IgD-negative memory B cell (primary cell): ENCODE data around the gene COL13A1. TPM values are rescaled to one million over a fixed set of nuclear protein-coding genes. Genes with fewer than 3 reads are reported as not detected.

ENCODE experiments used
- H3K27ac Mint-ChIP-seq, 3 donors: one replicate each; pipeline ENCODE4 v1.8.0; 2020 to 2022; ENCODE audit warnings: mild to moderate bottlenecking in 3 of 3, mixed read lengths in 3 of 3, moderate library complexity in 1 of 3
- H3K27me3 Mint-ChIP-seq: one replicate; pipeline ENCODE4 v1.8.0; 2021; ENCODE audit warnings: mixed read lengths
- H3K36me3 Mint-ChIP-seq: one replicate; pipeline ENCODE4 v1.8.0; 2020; ENCODE audit warnings: mild to moderate bottlenecking, mixed read lengths
- H3K4me1 Mint-ChIP-seq, 3 donors: one replicate each; pipeline ENCODE4 v1.8.0; 2020 to 2022; ENCODE audit warnings: mixed read lengths in 3 of 3, mild to moderate bottlenecking in 1 of 3
- H3K4me3 Mint-ChIP-seq, 4 donors: one replicate each; pipeline ENCODE4 v1.8.0; 2020 to 2022; ENCODE audit warnings: mild to moderate bottlenecking in 4 of 4, mixed read lengths in 4 of 4, moderate library complexity in 3 of 4
- H3K9me3 Mint-ChIP-seq, 3 donors: one replicate each; pipeline ENCODE4 v1.8.0; 2020 to 2021; ENCODE audit warnings: mixed read lengths in 3 of 3, mild to moderate bottlenecking in 1 of 3
- polyA plus RNA-seq: library from polyadenylated mRNA; unstranded; fragments of 300-500 nt; fragmentation: Illumina TruSeq; gene quantifications from one replicate; pipeline ENCODE4 v1.2.3, GENCODE V29; 2021

COL13A1 gene
- polyA plus RNA-seq, 1 donor from 2014 or later = not detected

DNA sequence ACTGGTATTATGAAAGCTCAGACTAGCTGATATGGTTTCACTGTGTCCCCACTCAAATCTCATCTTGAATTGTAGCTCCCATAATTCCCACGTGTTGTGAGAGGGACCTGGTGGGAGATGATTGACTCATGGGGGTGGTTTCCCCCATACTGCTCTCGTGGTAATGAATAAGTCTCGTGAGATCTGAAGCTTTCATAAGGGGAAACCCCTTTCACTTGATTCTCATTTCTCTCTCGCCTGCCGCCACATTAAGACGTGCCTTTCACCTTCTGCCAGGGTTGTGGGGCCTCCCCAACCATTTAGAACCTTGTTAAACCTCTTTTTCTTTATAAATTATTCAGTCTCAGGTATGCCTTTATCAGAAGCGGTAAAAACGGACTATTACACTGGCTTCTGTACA, 40.3 kb downstream of the COL13A1 start:
- H3K27ac Mint-ChIP-seq = no peak overlapping the region
- H3K27me3 Mint-ChIP-seq = peaks cover 8% of the 10 kb centered on the region
- H3K4me3 Mint-ChIP-seq = no peak overlapping the region
- H3K4me1 Mint-ChIP-seq = no peaks in the 10 kb centered on the region
- no peaks in the 10 kb centered on the region for H3K9me3 Mint-ChIP-seq
- H3K36me3 Mint-ChIP-seq = no peaks in the 10 kb centered on the region

DNA sequence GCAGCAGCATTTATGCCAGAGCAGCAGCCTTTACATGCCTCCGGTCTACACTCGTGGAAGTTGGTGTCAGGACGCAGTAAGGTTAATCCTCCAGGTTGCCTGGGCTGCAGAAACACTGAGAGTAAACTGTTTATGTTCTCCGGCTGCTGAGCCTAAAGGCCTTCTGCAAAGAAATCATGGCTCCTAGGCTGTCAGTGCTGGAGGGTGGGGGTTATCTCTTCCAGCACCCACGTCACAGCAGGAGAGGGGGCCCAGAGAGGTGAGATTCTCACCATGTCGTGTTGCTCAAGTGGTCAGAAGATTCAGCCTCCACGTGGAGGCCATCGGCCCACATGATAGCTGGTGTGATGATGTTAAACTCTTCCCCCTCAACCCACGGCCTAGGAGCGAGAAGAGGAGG, 41.2 kb downstream of the COL13A1 start:
- peaks cover 8% of the 10 kb centered on the region for H3K27me3 Mint-ChIP-seq
- H3K36me3 Mint-ChIP-seq = no peaks in the 10 kb centered on the region
- no peaks in the 10 kb centered on the region for H3K9me3 Mint-ChIP-seq
- no peaks in the 10 kb centered on the region for H3K4me1 Mint-ChIP-seq
- no peak overlapping the region for H3K4me3 Mint-ChIP-seq
- H3K27ac Mint-ChIP-seq = no peak overlapping the region

DNA sequence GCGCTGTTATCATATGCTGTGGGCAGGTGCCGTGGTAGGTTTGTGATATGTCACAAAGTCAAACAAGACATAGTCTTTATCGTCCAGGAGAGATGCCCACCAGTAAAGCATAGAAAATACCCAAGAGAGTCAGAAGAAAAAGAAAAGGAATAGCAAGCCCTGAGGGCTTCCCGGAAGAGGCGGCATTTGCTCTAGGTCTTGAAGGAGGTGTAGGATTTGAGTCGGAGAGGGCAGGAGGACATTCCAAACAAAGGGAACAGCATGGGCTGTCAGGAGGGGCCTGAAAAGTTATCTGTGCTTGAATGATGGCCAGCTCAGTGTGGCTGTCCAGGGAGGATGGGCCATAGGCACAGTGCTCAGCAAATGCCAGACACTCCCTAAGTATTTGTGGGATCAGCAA, 42.2 kb downstream of the COL13A1 start:
- Mint-ChIP-seq H3K4me1 (no peaks in the 10 kb centered on the region), H3K9me3 (no peaks in the 10 kb centered on the region), H3K36me3 (no peaks in the 10 kb centered on the region), H3K4me3 (no peak overlapping the region), H3K27ac (no peak overlapping the region), H3K27me3 (peaks cover 10% of the 10 kb centered on the region)

DNA sequence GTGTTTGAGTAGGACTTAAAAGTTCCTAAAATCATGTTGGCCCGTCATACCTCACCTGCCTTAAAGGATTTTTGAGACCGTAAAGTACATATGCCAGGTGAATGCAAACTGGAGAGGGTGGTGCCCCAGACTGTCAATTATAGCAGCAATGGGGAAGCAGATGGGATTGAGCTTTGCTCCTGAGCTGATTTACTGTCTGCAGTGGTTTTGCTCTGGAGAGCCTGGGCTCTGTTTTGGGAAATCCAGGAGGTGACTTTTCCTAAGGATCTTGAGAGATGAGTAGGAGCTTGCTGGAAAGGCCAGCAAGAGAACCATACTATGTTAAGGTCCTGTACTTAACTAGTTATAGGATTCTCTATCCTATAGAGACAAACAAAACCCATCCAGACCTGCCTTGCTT, 43.0 kb downstream of the COL13A1 start:
- no peaks in the 10 kb centered on the region for H3K36me3 Mint-ChIP-seq
- H3K4me1 Mint-ChIP-seq = no peaks in the 10 kb centered on the region
- H3K9me3 Mint-ChIP-seq = peaks cover 0 to 2% (median 0%) of the 10 kb centered on the region in 3 donors
- H3K27me3 Mint-ChIP-seq = peaks cover 12% of the 10 kb centered on the region
- H3K4me3 Mint-ChIP-seq = no peak overlapping the region
- H3K27ac Mint-ChIP-seq = no peak overlapping the region

DNA sequence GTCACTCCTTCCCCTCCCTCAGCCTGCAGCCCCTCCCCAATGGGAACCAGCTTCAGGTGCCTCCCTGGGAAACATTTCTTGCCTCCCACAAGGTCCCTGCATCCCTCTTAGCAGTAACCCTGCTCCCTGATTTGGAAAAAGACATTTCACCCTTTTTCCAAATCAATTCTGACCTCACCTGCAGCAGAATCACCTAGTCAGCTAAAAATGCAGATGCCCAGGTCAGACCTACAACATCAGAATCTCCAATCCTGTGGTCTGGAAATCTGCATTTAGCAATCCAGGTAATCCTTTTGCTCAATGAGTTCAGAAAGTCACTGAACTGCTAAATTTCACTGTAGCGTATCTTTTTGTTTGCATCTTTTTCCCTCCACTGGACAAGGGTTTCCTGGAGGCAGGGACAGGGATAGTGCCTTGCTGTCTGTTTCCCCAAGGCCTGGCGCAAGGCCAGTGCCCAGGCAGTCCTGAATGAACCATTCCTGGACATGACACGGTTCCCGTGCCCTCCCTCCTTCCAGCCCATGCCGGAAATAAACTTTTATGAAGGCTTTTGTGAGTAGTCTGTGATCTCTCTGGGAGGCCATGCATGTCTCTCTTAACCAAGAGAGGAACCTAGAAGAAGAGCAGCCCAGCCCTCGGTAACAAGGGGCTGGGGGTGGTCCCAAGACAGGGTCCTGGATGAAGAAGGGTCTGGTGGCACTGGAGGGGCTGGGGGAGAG, 44.0 kb downstream of the COL13A1 start:
- Mint-ChIP-seq H3K4me3 (no peak overlapping the region), H3K27me3 (peaks cover 12% of the 10 kb centered on the region), H3K9me3 (peaks cover 0 to 2% (median 0%) of the 10 kb centered on the region in 3 donors), H3K36me3 (no peaks in the 10 kb centered on the region), H3K4me1 (no peaks in the 10 kb centered on the region), H3K27ac (peak overlapping the region in 1 of 3 donors; percentile 73)

DNA sequence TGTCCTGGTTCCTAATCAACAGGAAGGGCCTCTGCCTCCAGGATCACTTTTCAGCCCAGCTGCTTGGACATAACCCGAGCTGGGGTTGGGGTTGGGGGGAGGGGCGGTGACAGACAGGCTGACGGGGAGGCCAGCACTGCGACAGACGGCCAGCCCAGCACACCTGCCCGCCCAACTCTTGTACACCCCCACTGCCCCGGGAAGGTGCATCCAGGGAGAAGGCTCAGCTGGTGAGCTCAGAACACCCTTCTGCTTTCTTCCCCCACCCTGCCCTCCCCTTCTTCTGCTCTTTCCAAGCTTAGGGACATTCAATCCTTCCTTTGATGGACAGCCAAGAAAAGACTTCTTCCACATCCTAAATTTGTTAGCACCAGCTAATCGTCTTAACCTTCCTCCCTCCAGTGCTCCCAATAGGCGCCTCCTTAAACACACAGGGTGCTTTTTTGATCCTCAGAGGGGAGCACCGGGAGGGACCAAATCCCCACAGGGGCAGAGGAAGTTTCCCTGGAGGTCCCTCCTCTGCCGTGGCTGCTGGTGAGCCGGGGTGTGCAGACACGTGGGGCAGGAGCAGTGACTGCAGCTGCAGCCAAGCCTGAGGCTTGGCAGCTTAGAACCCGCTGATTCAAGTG, 44.7 kb downstream of the COL13A1 start:
- H3K36me3 Mint-ChIP-seq = no peaks in the 10 kb centered on the region

DNA sequence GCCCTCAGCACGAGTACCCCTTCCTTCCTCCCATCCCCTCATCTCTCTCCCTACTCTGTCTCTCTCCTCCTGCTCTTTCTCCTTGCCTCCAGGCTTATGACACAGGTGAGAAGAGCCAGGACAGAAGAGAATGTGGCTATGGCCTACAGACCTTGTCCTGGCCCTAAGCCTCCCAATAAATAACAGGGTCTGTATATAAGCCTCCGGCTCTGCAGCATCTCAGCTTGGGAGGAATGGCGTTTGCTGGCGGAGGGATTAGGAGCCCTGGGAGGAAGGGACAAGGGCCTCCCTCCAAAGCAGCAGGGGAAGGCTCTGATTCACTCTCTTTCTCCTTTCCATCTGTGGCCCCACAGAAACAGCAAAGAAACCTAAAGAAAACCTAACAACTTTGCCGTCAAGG, 45.8 kb downstream of the COL13A1 start:
- Mint-ChIP-seq H3K27me3 (peaks cover 10% of the 10 kb centered on the region), H3K4me1 (no peaks in the 10 kb centered on the region), H3K4me3 (no peak overlapping the region), H3K9me3 (peaks cover 0 to 4% (median 0%) of the 10 kb centered on the region in 3 donors), H3K36me3 (no peaks in the 10 kb centered on the region), H3K27ac (no peak overlapping the region)

More for the DNA sequence above, 44.7 kb downstream of the COL13A1 start:
- Mint-ChIP-seq H3K27ac (peak overlapping the region in 1 of 3 donors; percentile 73), H3K4me1 (no peaks in the 10 kb centered on the region), H3K27me3 (peaks cover 12% of the 10 kb centered on the region), H3K4me3 (no peak overlapping the region), H3K9me3 (peaks cover 0 to 4% (median 0%) of the 10 kb centered on the region in 3 donors)

DNA sequence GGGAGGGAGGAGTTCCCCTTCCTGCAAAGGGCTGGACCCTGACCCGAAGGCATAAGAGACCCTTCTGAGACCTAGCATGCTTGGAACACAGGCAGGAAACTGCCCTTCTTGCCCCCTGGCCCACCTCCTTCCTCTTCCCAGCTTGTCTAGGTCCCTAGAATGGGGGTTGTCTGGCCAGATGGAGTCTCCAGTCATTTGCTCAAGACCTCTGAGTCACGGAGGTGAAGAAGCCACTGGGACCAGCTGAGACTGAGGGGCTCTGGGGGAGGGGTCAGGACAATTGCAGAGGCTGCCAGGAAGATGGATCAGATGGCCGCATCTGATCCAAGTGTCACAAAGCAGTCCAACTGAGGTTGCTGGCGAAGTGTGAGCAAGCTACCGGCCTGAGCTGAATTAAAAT, 46.2 kb downstream of the COL13A1 start:
- H3K27ac Mint-ChIP-seq = no peak overlapping the region
- no peak overlapping the region for H3K4me3 Mint-ChIP-seq
- no peaks in the 10 kb centered on the region for H3K36me3 Mint-ChIP-seq
- H3K27me3 Mint-ChIP-seq = peaks cover 10% of the 10 kb centered on the region
- peaks cover 0 to 4% (median 0%) of the 10 kb centered on the region in 3 donors for H3K9me3 Mint-ChIP-seq
- no peaks in the 10 kb centered on the region for H3K4me1 Mint-ChIP-seq

DNA sequence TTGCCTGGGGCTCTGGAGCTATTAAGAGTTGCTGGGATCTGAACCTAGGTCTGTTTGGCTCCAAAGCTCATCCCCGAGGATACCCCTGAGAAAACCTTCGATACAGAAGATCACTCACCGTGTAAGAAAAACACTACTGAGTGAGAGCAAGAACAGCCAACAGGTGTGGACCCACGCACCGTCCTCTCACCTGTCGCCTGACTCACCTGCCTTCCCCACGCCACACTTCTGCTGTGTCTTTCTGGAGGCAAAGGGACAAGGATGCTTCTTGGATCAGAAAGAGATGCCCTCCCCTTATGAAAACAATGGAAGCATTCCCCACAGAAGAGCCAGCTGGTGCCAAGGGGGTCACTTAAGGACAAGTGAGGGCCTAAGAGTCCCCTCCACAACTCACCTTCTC, 46.7 kb downstream of the COL13A1 start:
- Mint-ChIP-seq H3K36me3 (no peaks in the 10 kb centered on the region), H3K27ac (no peak overlapping the region), H3K27me3 (peaks cover 8% of the 10 kb centered on the region), H3K9me3 (peaks cover 0 to 4% (median 0%) of the 10 kb centered on the region in 3 donors), H3K4me3 (no peak overlapping the region), H3K4me1 (no peaks in the 10 kb centered on the region)

DNA sequence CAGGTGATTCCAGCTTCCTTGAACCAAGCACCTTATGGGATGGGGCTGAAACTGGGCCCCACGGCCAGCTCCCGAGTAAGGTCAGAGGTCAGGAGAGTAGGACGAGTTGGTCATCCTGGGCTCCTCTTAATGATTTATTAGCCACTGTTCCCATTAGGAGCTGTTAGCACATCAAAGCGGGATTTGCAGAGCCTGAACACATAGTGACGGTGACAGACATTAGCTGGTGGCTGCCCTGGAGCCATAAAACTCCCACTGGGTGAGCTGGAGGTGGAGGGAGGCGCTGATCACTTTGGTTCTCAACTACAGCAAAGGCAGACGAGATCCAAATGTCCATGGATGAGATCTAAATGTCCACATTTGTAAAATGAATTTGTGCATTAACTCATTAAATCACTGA, 48.1 kb downstream of the COL13A1 start:
- H3K4me1 Mint-ChIP-seq = no peaks in the 10 kb centered on the region
- H3K27ac Mint-ChIP-seq = peak overlapping the region in 1 of 3 donors; percentile 62

DNA sequence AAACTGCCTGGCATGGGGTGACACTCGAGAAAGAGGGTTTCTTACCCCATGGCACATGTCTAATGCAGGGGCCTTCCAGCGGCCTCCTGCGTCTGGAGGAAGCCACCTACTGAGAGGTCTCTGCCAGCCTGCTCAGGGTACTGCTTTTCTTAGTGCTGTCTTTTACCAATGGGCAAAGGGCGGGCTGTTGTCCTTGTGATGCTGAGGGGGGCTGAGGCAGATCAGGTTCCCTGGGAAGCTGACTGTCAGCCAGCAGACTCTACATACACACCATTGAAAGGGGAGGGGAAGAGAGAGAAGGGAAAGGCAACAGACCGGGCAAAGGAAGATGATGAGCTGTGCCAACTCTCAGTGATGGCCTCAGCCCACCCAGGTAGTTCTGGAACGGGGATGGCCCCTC, 48.7 kb downstream of the COL13A1 start:
- Mint-ChIP-seq H3K27me3 (peaks cover 10% of the 10 kb centered on the region), H3K27ac (no peak overlapping the region), H3K36me3 (no peaks in the 10 kb centered on the region), H3K9me3 (peaks cover 0 to 4% (median 0%) of the 10 kb centered on the region in 3 donors), H3K4me3 (no peak overlapping the region), H3K4me1 (no peaks in the 10 kb centered on the region)

More for the DNA sequence above, 48.1 kb downstream of the COL13A1 start:
- Mint-ChIP-seq H3K27me3 (peaks cover 10% of the 10 kb centered on the region), H3K4me3 (no peak overlapping the region), H3K9me3 (peaks cover 0 to 4% (median 0%) of the 10 kb centered on the region in 3 donors), H3K36me3 (no peaks in the 10 kb centered on the region)

DNA sequence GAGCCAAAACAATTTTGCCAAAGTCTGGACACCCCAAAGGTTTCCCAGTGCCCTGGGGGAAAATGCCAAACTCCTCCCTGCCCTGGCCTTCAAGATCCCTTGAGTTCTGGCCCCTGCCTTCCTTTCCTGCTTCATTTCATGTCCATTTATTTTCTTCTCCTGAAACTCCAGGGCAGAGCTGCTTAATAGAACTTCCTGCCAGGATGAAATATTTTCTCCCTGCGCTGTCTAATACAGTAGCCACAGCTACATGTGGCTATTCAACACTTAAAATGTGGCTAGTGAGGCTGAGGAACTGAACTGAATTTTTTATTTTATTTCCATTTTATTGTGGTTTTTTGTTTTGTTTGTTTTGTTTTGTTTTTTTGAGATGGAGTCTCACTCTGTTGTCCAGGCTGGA, 49.6 kb downstream of the COL13A1 start:
- H3K4me1 Mint-ChIP-seq = no peaks in the 10 kb centered on the region
- H3K36me3 Mint-ChIP-seq = no peaks in the 10 kb centered on the region
- H3K9me3 Mint-ChIP-seq = peaks cover 0 to 4% (median 0%) of the 10 kb centered on the region in 3 donors
- peaks cover 6% of the 10 kb centered on the region for H3K27me3 Mint-ChIP-seq
- no peak overlapping the region for H3K4me3 Mint-ChIP-seq
- no peak overlapping the region for H3K27ac Mint-ChIP-seq

DNA sequence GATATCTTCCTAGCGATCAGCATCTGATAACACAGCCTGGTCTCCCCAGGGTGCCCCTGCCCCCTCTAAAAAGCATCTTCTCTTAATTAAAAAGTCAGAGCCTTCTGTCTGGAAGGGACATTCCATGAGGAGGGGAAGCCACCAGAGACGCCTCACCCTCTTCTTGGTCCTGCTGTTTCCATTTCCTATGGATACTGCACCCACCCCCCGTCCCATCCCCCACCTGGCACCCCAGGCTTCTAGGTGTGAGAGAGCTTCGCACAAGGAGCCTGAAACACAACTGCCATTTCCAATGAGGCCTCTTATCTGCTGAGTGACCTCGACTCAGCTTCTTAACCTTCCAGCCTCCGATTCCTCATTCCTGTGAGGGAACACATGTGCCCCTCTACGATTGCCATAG, 51.4 kb downstream of the COL13A1 start:
- peaks cover 0 to 2% (median 0%) of the 10 kb centered on the region in 3 donors for H3K4me1 Mint-ChIP-seq
- peaks cover 5% of the 10 kb centered on the region for H3K27me3 Mint-ChIP-seq
- no peaks in the 10 kb centered on the region for H3K36me3 Mint-ChIP-seq
- no peak overlapping the region for H3K4me3 Mint-ChIP-seq
- H3K27ac Mint-ChIP-seq = no peak overlapping the region
- H3K9me3 Mint-ChIP-seq = peaks cover 0 to 4% (median 0%) of the 10 kb centered on the region in 3 donors

DNA sequence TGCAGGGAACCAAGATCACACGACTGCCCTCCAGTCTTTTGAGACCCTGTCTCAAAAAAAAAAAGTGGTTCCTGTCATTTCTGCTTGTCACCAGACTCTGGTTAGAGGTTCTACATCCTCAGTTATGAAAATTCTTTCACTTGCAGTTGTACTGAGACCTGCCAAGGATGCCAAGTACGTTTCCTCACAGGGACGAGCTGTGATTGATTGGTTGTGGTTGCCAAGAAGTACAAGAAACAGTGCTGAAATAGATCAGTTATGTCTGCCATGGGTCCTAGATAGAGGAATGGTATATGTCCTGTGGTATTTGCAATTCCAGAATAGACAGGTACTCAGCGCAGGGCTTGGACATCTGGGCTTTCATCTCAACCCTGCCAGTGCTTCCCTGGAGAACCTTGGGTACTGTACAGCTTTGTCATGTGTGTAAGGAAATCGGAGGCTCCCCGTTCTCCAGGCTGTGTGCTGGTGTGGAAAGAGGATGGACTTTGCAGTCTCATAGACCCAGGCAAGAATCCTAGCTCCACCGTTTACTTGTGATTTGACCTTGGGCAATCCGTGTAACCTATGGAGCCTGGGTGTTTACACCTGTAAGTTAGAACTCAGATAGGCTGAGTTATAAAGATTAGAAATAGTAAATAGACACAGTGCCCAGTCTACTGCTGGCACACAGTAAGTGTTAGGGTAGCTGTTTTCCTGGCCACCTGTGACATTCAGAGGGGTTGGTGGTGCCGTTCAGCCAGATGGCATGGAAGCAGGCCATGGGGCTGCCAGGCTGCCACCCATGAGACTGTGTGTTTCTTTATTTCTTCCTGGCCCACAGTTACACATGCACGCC, 53.0 kb downstream of the COL13A1 start:
- Mint-ChIP-seq H3K4me3 (no peak overlapping the region), H3K9me3 (peaks cover 0 to 1% (median 0%) of the 10 kb centered on the region in 3 donors), H3K27me3 (peaks cover 1% of the 10 kb centered on the region), H3K27ac (no peak overlapping the region), H3K36me3 (no peaks in the 10 kb centered on the region), H3K4me1 (peaks cover 0 to 2% (median 0%) of the 10 kb centered on the region in 3 donors)
